Measurements from ENCODE around the gene CPT1A.
A peak's percentile ranks its signal among the peaks of the same experiment; 100 is the strongest.

Gene CPT1A

DNA sequence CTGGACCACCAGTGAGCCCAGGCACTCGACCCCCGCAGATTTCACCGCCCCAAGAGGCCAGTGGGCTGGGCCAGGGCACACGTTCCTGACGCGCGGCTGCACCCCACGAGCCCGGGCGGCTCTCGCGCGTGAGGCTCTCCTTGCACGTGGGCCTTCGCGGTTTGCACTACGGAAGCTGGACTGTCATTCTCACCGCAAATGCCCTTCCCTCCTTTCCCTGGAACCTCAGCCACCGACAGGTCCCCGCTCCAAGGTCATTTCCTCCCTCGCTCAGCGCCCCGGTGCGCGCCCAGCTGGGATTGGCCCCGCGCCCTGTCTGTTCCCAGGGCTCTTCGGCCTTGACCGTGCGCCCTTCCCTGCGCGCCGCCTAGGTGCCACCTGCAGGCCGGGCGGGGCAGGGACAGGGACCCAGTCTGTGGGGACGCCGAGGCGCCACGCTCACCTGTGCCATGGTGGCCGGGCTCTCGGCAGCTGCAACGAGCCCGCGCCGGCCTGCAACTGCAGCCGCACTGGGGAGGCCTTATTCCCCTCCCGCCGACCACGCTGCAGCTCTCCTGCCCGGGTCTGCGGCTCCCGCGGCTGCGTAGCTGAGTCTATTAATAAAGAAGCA is 2.1 kb upstream of the CPT1A start:
- TF ChIP-seq, protein P1, sequence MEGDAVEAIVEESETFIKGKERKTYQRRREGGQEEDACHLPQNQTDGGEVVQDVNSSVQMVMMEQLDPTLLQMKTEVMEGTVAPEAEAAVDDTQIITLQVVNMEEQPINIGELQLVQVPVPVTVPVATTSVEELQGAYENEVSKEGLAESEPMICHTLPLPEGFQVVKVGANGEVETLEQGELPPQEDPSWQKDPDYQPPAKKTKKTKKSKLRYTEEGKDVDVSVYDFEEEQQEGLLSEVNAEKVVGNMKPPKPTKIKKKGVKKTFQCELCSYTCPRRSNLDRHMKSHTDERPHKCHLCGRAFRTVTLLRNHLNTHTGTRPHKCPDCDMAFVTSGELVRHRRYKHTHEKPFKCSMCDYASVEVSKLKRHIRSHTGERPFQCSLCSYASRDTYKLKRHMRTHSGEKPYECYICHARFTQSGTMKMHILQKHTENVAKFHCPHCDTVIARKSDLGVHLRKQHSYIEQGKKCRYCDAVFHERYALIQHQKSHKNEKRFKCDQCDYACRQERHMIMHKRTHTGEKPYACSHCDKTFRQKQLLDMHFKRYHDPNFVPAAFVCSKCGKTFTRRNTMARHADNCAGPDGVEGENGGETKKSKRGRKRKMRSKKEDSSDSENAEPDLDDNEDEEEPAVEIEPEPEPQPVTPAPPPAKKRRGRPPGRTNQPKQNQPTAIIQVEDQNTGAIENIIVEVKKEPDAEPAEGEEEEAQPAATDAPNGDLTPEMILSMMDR (IDR thresholded peaks at IDR 0.05; ENCODE audit: insufficient read depth, low read depth, low read length, missing control alignments) = peak; percentile 71
- DNase-seq (ENCODE audit: low read depth) = peak; percentile 88
- H3K4me3 ChIP-seq (ENCODE audit: low read depth, low read length) = peak overlapping the region; percentile 50

DNA sequence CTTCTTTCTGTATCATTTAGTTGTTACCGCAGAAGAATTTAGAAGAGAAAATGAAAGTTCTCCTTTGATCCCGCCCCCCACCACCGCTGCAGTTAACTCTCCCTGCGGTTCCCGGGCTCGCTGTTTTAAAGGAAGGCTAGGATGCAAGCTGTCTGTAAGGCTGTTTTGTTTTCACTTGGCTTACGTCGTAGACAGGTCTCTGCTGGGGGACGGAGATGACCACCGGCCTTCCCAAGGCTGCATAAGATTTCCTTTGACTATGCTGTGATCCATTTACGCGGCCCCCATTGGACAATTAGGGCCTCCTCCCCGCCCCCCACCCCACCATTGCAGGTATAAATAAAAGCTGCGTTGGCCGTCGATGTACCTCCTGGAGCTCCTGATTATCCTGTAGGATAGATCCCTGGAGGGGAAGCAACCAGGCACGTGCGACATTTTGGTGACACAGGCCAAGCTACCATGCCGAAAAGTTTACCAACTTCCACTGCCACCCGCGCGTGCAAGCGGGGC is 1.4 kb upstream of the CPT1A start:
- DNase-seq (ENCODE audit: low read depth) = peak; percentile 60
- TF ChIP-seq, protein P1 (IDR thresholded peaks at IDR 0.05; ENCODE audit: insufficient read depth, low read depth, low read length, missing control alignments) = no peak

DNA sequence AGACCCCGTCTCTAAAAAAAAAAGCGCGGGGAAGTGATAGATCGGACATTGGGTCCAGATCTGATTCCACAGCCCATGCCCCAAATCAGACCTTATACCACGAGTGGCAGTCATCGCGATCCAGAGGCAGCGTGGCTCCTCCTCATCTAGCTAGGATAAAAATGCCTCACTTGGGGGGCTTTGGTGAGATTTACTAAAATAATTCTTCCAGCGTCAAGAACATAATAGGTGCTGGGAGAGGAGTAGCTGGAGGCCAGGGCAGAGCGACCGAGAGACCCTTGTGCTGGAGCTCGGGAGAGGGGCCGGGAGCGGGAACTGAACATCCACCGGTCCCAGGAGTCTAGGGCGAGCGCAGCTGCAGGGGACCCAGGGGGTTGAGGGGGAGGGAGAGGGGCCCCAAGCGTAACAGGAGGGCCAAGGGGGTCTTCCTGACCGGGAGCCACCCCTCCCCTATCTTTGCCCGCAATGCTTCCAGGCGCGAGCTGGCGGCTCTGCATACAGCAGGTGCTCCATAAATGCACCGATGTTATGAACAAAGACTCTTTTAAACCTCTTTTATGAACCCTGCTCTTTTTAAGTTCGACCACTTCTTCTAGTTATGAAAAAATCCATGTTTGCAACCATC is 823 bp upstream of the CPT1A start:
- TF ChIP-seq, protein P1 (IDR thresholded peaks at IDR 0.05; ENCODE audit: insufficient read depth, low read depth, low read length, missing control alignments) = no peak
- DNase-seq (ENCODE audit: low read depth) = peak; percentile 4
- peak overlapping the region; percentile 50 for H3K4me3 ChIP-seq (ENCODE audit: low read depth, low read length)

More for the DNA sequence above, 1.4 kb upstream of the CPT1A start:
- peak overlapping the region; percentile 50 for H3K4me3 ChIP-seq (ENCODE audit: low read depth, low read length)

- DNase-seq (ENCODE audit: low read depth) = peak; percentile 44
- peak overlapping the region; percentile 62 for H3K4me3 ChIP-seq (ENCODE audit: low read depth, low read length)
- TF ChIP-seq, protein P1 (IDR thresholded peaks at IDR 0.05; ENCODE audit: insufficient read depth, low read depth, low read length, missing control alignments) = no peak
These were observed 759 bp downstream of the CPT1A start for GRCh38 chr11:68840661-68841653.

GRCh38 chr11:68839911-68840641 is 1.6 kb downstream of the CPT1A start:
- TF ChIP-seq, protein P1 (IDR thresholded peaks at IDR 0.05; ENCODE audit: insufficient read depth, low read depth, low read length, missing control alignments) = no peak
- peak overlapping the region; percentile 62 for H3K4me3 ChIP-seq (ENCODE audit: low read depth, low read length)
- DNase-seq (ENCODE audit: low read depth) = peak; percentile 74

All from GM12865 (cell line).